Spleen (tissue), 11 donors: ENCODE results near the gene NUP98. TPM values are rescaled to one million over a fixed set of nuclear protein-coding genes. Genes with fewer than 3 reads are reported as not detected.

Source experiments
- DNase-seq: peaks from one replicate; pipeline ENCODE4 v3.0.0-alpha.2; 2020
- H3K27ac ChIP-seq, 8 donors: fragments of 200-600 bp; sonication (generic) in 7 of 8; 1 replicate in 4 of 8; 2 replicates in 4 of 8; pipeline versions ENCODE4 v1.5.0 to v1.8.0; 2016 to 2021; ENCODE audit warnings: inconsistent platforms in 4 of 8, mild to moderate bottlenecking in 4 of 8, moderate library complexity in 1 of 8
- H3K27me3 ChIP-seq, 7 donors: fragments of 200-600 bp; sonication (generic) in 6 of 7; replicated peaks in 1 of 7; 1 replicate in 4 of 7; 2 replicates in 3 of 7; pipeline versions ENCODE4 v1.5.0 to v1.8.0; 2016 to 2021; ENCODE audit warnings: inconsistent platforms in 3 of 7, mild to moderate bottlenecking in 1 of 7
- H3K36me3 ChIP-seq, 6 donors: fragments of 200-600 bp; sonication (generic) in 5 of 6; 1 replicate in 4 of 6; 2 replicates in 2 of 6; pipeline versions ENCODE4 v1.5.0 to v1.8.0; 2016 to 2021; ENCODE audit warnings: inconsistent platforms in 2 of 6
- H3K4me1 ChIP-seq, 6 donors: fragments of 200-600 bp; sonication (generic) in 5 of 6; 1 replicate in 3 of 6; 2 replicates in 3 of 6; pipeline versions ENCODE4 v1.5.0 to v1.8.0; 2016 to 2021; ENCODE audit warnings: inconsistent platforms in 3 of 6
- H3K4me3 ChIP-seq, 8 donors: fragments of 200-600 bp; sonication (generic) in 7 of 8; 1 replicate in 4 of 8; 2 replicates in 4 of 8; pipeline versions ENCODE4 v1.5.0 to v1.8.0; 2016 to 2021; ENCODE audit warnings: inconsistent platforms in 4 of 8, mild to moderate bottlenecking in 4 of 8, moderate library complexity in 2 of 8
- H3K9me3 ChIP-seq, 8 donors: fragments of 200-600 bp; sonication (generic) in 7 of 8; 1 replicate in 4 of 8; 2 replicates in 4 of 8; pipeline versions ENCODE4 v1.5.0 to v1.8.0; 2016 to 2021; ENCODE audit warnings: inconsistent platforms in 4 of 8
- POLR2A ChIP-seq, 3 donors: fragments of 450-650 bp; IDR thresholded peaks; one replicate each; pipeline ENCODE4 v1.5.1; 2017; ENCODE audit warnings: antibody characterized with exemption in 3 of 3, mild to moderate bottlenecking in 1 of 3
- POLR2AphosphoS5 ChIP-seq, 3 donors: sonication (generic); formaldehyde crosslinking; IDR thresholded peaks; one replicate each; pipeline ENCODE4 v1.5.1; 2017; ENCODE audit warnings: antibody characterized with exemption in 3 of 3
- WGBS, 5 donors: extraction: QIAGEN DNeasy Blood & Tissue Kit in 3 of 5; methylation state at CpG; one replicate each; pipeline versions ENCODE4 v1.1.5 to v1.1.7; 2013 to 2018; 5-methylcytosine and 5-hydroxymethylcytosine counted together
- intact Hi-C: fragments of 100-400 bp; cut with DNase I; formaldehyde crosslinking; loops from one replicate; pipeline ENCODE4 v1.15.0; 2023; ENCODE audit warnings: low total_unique reads
- polyA plus RNA-seq, 3 donors: library from polyadenylated mRNA; stranded (reverse); fragments of 200-250 nt; gene quantifications; one replicate each; pipeline ENCODE4 v1.2.1, GENCODE V29; 2013
- total RNA-seq, 7 donors: library from RNA; depleted of rRNA in 3 of 7; stranded (reverse); fragments of >200 nt in 3 of 7; fragmentation: NEBNext Ultra II Directional in 4 of 7; extraction: Animal tissue kit (Norgen Biotek cat#: 25700) in 4 of 7; gene quantifications; one replicate each; pipeline versions ENCODE4 v1.1.0 to v1.2.1, GENCODE V29; 2016 to 2021
- TF ChIP-seq, protein P1 (sequence below), 11 experiments: fragments of 200-600 bp in 7 of 11; fragments of 450-650 bp in 4 of 11; sonication (generic) in 4 of 11; IDR thresholded peaks in 8 of 11; conservative IDR thresholded peaks in 3 of 11; 1 replicate in 7 of 11; 2 replicates in 4 of 11; pipeline versions ENCODE4 v1.4.0 to v1.8.0; 2016 to 2021; ENCODE audit warnings: antibody characterized with exemption in 11 of 11, inconsistent platforms in 4 of 11, mild to moderate bottlenecking in 1 of 11
- donor health status: healthy with polysubstance abuse.
- donor health status: DM: no; HTN: no; CAD: no; lungs with moderate emphysema.
- donor health status: DM: no; HTN: no; CAD: no.
- donor health status: Bipolar disorder and iron deficiency.
- donor health status: healthy.
- donor health status: DM: no; HTN: no; CAD: no.
- donor health status: DM: yes; HTN: yes; CAD: no.

NUP98 gene
- total and polyA plus RNA-seq, 10 donors = 12.6 to 171 (median 88.7) TPM

DNA sequence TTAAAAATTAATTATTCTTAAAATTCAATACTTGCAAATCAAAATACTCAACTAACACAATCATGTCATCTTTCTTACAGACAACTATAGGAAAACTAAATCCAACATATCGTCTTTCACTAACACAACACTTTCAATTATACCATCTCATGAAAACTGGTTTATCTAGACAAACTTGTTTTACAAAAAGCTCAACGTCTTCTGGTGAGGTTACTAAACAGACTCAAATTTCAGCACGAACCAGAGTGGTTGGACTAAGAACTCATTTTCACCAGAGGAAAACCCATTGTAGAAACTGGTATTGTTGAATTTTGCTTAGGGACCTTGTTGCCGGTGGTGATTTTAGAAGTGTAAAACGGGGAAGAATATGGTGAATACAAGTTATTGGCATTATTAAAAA is 52.2 kb downstream of the NUP98 start:
- Histone ChIP-seq H3K36me3 (peaks cover 0 to 100% (median 85%) of the 10 kb centered on the region in 6 donors), H3K4me3 (no peak overlapping the region), H3K4me1 (no peaks in the 10 kb centered on the region), H3K27ac (no peak overlapping the region), H3K27me3 (no peaks in the 10 kb centered on the region), H3K9me3 (no peaks in the 10 kb centered on the region)
- intact Hi-C loops = no loop called here
- DNase-seq = no peak
- TF ChIP-seq POLR2AphosphoS5 (IDR thresholded peaks at IDR 0.05) = no peak
- TF ChIP-seq, protein P1, sequence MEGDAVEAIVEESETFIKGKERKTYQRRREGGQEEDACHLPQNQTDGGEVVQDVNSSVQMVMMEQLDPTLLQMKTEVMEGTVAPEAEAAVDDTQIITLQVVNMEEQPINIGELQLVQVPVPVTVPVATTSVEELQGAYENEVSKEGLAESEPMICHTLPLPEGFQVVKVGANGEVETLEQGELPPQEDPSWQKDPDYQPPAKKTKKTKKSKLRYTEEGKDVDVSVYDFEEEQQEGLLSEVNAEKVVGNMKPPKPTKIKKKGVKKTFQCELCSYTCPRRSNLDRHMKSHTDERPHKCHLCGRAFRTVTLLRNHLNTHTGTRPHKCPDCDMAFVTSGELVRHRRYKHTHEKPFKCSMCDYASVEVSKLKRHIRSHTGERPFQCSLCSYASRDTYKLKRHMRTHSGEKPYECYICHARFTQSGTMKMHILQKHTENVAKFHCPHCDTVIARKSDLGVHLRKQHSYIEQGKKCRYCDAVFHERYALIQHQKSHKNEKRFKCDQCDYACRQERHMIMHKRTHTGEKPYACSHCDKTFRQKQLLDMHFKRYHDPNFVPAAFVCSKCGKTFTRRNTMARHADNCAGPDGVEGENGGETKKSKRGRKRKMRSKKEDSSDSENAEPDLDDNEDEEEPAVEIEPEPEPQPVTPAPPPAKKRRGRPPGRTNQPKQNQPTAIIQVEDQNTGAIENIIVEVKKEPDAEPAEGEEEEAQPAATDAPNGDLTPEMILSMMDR (IDR thresholded peaks at IDR 0.05 in 8 of 11, conservative IDR thresholded peaks at IDR 0.05 in 3 of 11) = no peak
- 91 to 97% (median 95%) methylated on average over 5 of the region's 5 CpGs for WGBS, 5 donors

DNA sequence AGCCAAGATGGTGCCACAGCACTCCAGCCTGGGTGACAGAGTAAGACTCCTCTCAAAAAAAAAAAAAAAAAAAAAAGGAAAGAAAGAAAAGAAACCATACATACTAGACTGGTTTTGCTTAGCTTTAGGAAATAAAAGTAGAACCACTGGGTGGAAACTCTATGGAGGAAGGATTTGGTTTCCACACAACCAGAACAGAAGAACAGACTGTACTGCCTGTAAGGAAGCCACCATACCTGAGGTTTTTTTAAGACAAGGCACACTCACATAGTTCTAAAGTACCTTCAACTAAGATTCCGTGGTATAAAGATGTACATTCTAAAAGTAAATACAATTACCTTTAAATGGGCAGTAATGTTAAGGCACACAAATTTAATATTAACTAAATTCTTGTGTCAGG is 58.6 kb downstream of the NUP98 start:
- no peak overlapping the region for H3K4me3 ChIP-seq
- intact Hi-C loops = no loop called here
- no peaks in the 10 kb centered on the region for H3K27me3 ChIP-seq
- H3K36me3 ChIP-seq = peaks cover 4 to 100% (median 81%) of the 10 kb centered on the region in 6 donors
- H3K4me1 ChIP-seq = no peaks in the 10 kb centered on the region
- no peak for DNase-seq
- TF ChIP-seq, protein P1 (IDR thresholded peaks at IDR 0.05 in 8 of 11, conservative IDR thresholded peaks at IDR 0.05 in 3 of 11) = no peak
- no peak for TF ChIP-seq POLR2AphosphoS5 (IDR thresholded peaks at IDR 0.05)
- TF ChIP-seq POLR2A (IDR thresholded peaks at IDR 0.05) = no peak
- WGBS, 5 donors = 94 to 100% (median 98%) methylated on average over 1 of the region's 1 CpG
- no peaks in the 10 kb centered on the region for H3K9me3 ChIP-seq
- peak overlapping the region in 1 of 8 donors; percentile 18 for H3K27ac ChIP-seq

DNA sequence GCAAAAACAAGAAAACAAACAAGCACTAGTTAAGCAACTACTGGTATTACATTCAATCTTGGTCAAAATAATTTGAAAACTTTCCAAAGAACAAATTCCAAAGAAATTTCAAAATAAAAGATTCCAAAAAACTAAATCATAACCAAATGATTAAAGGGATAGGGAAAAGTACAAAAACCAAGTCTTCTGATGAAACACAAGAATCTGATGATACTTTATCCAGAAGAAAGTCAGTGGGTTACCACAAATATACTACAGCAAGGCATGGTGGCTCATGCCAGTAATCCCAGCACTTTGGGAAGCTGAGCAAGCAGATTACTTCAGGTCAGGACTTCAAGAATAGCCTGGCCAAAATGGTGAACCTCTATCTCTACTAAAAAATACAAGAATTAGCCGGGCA is 59.1 kb downstream of the NUP98 start:
- Histone ChIP-seq H3K27me3 (no peaks in the 10 kb centered on the region), H3K4me3 (no peak overlapping the region), H3K4me1 (no peaks in the 10 kb centered on the region), H3K27ac (peak overlapping the region in 1 of 8 donors; percentile 18), H3K36me3 (peaks cover 4 to 100% (median 80%) of the 10 kb centered on the region in 6 donors), H3K9me3 (no peaks in the 10 kb centered on the region)
- intact Hi-C loops = no loop called here
- 91 to 100% (median 94%) methylated on average over 1 of the region's 1 CpG for WGBS, 5 donors
- DNase-seq = no peak
- TF ChIP-seq POLR2A (IDR thresholded peaks at IDR 0.05) (no peak), POLR2AphosphoS5 (IDR thresholded peaks at IDR 0.05) (no peak)
- TF ChIP-seq, protein P1 (IDR thresholded peaks at IDR 0.05 in 8 of 11, conservative IDR thresholded peaks at IDR 0.05 in 3 of 11) = no peak

- intact Hi-C loops = no loop called here
Measured at GRCh38 chr11:3737386-3737933, 59.9 kb downstream of the NUP98 start.

More at GRCh38 chr11:3737386-3737933, 59.9 kb downstream of the NUP98 start:
- Histone ChIP-seq H3K36me3 (peaks cover 4 to 100% (median 80%) of the 10 kb centered on the region in 6 donors), H3K4me1 (no peaks in the 10 kb centered on the region), H3K27ac (no peak overlapping the region), H3K9me3 (no peaks in the 10 kb centered on the region), H3K4me3 (no peak overlapping the region), H3K27me3 (no peaks in the 10 kb centered on the region)
- 88 to 95% (median 93%) methylated on average over 11 of the region's 11 CpGs for WGBS, 5 donors
- no peak for DNase-seq
- TF ChIP-seq POLR2A (IDR thresholded peaks at IDR 0.05) (no peak), POLR2AphosphoS5 (IDR thresholded peaks at IDR 0.05) (no peak)
- TF ChIP-seq, protein P1 (IDR thresholded peaks at IDR 0.05 in 8 of 11, conservative IDR thresholded peaks at IDR 0.05 in 3 of 11) = no peak
